Activated naive CD8-positive, alpha-beta T cell (primary cell): ENCODE data around the gene SEC11A.
"Not testable (repeated sequence)": the region's sequence is repeated elsewhere in the genome, so short reads cannot be mapped to it uniquely, and the experiment has no call there.

ENCODE experiments used
- H3K27ac Mint-ChIP-seq: one replicate; pipeline ENCODE4 v1.8.0; 2021; ENCODE audit warnings: mixed read lengths
- H3K27me3 Mint-ChIP-seq: one replicate; pipeline ENCODE4 v1.8.0; 2021; ENCODE audit warnings: mixed read lengths
- H3K36me3 Mint-ChIP-seq: one replicate; pipeline ENCODE4 v1.8.0; 2021; ENCODE audit warnings: mixed read lengths
- H3K4me1 Mint-ChIP-seq: one replicate; pipeline ENCODE4 v1.8.0; 2021; ENCODE audit warnings: low read depth, mixed read lengths
- H3K4me3 Mint-ChIP-seq: one replicate; pipeline ENCODE4 v1.8.0; 2021; ENCODE audit warnings: mild to moderate bottlenecking, mixed read lengths
- H3K9me3 Mint-ChIP-seq: one replicate; pipeline ENCODE4 v1.8.0; 2021; ENCODE audit warnings: low read depth, mixed read lengths

The SEC11A gene

DNA sequence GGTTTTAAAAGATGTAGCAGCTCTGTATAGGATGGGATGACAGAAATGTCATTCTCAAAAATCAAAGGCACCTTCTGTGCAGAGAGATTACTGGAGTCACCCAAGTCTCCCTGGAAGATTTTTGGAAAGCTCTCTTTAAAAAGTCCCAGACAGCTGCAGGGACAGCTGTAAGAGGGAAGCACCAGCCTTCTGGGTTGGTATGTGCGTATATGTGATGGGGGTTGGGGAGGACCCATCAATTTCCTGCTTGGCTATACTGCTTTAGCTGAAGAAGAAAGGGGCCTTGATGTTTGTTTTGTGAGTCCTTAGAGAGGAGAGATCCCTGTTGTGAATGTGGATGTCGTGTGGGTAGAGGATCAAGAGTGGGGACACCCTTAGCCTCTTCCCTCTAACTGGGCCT, 5.4 kb upstream of the SEC11A start:
- H3K4me1 Mint-ChIP-seq = peaks cover 53% of the 10 kb centered on the region
- H3K36me3 Mint-ChIP-seq = no peaks in the 10 kb centered on the region
- H3K27ac Mint-ChIP-seq = peak overlapping the region; percentile 78
- no peaks in the 10 kb centered on the region for H3K9me3 Mint-ChIP-seq
- no peaks in the 10 kb centered on the region for H3K27me3 Mint-ChIP-seq
- peak overlapping the region; percentile 35 for H3K4me3 Mint-ChIP-seq

DNA sequence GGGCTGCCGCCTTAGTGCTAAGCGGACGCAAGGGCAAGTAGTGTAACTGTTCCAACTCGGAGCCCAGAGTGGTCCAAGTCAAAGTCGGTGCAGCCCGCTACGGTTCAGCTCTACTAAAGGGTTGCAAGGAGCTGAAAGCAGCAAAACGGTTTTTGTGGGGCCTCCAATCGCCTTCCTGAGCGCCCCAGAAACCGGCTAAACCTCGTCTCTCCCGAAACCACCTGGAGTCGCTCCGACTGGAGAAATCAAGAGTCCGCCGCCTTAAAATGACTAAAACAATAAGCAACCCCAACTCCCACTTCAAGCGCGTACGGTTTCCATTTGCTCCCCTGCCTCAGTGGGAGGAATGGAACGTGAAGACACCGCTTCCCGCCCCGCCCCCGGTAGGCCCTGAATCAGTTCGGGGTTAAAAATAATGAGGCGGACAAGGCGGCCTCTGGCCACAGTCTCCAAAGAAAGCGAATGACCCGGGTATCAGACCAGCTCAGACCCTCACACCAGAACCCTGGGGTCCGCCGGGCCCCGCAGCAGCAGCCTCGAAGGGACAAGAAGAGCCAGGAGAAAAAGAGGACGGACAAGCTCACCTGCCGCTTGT, 401 bp downstream of the SEC11A start:
- peaks cover 47% of the 10 kb centered on the region for H3K4me1 Mint-ChIP-seq
- peak overlapping the region; percentile 98 for H3K27ac Mint-ChIP-seq
- H3K36me3 Mint-ChIP-seq = peaks cover 2% of the 10 kb centered on the region
- no peaks in the 10 kb centered on the region for H3K9me3 Mint-ChIP-seq
- H3K4me3 Mint-ChIP-seq = peak overlapping the region; percentile 99
- H3K27me3 Mint-ChIP-seq = no peaks in the 10 kb centered on the region

DNA sequence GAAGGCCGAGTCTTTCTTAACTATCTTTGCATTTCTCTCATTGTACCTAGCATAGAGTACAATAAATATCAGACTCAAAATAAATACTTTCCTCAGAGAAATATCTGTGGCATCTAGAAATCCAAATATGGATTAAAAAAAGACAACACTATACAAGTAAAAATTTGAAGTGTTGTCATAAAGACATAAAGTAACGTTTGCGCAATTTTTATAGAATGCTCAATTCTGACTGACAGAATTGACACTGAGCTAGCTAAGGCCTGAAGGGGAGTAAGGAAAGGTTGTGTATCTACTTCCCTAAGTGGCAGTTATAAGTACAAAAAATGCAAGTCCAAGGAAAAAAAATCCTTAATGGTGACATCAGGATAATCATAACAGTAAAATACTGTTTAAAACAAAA, 1.1 kb downstream of the SEC11A start:
- Mint-ChIP-seq H3K27ac (peak overlapping the region; percentile 98), H3K4me3 (peak overlapping the region; percentile 99), H3K4me1 (peaks cover 46% of the 10 kb centered on the region), H3K27me3 (no peaks in the 10 kb centered on the region), H3K9me3 (no peaks in the 10 kb centered on the region), H3K36me3 (peaks cover 2% of the 10 kb centered on the region)

DNA sequence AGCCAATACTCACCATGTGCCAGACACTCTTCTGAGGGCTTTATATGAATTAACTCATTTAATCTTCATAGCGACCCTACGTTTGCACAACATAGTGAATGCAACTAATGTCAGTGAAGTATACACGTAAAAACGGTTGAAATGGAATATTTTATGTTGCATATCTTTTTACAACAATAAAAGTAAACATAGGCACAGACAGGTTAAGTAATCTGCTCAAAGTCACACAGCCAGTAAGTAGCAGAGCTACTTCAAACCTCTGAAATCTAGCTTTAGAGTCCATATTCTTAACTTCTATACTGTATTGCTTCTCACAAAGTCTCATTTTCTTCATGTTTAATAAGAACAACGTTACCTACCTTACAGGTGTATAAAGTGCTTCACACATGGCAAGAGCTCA, 1.6 kb downstream of the SEC11A start:
- peak overlapping the region; percentile 99 for H3K4me3 Mint-ChIP-seq
- H3K27me3 Mint-ChIP-seq = no peaks in the 10 kb centered on the region
- H3K27ac Mint-ChIP-seq = peak overlapping the region; percentile 47
- peaks cover 43% of the 10 kb centered on the region for H3K4me1 Mint-ChIP-seq
- H3K36me3 Mint-ChIP-seq = peaks cover 2% of the 10 kb centered on the region
- H3K9me3 Mint-ChIP-seq = no peaks in the 10 kb centered on the region

DNA sequence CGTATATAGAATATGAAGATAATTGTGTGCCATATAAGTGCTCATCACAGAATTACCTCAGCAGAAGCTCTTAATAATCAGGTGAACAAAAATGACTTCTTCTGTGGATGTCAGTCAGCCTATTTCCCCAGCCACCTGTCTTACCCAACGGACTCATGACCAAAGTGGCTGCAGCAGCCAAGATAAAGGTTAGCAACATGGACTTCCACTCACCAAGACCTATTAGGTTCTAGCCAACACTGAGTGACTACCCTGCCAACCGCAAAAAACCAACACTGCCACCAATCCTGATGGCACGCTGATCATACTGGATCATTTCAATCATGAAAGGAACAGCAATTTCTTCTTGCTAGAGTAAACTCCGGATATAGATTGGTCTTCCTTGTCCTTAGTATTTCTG, 12.1 kb downstream of the SEC11A start:
- H3K27ac Mint-ChIP-seq = peak overlapping the region; percentile 72
- H3K4me3 Mint-ChIP-seq = no peak overlapping the region
- no peaks in the 10 kb centered on the region for H3K27me3 Mint-ChIP-seq
- H3K4me1 Mint-ChIP-seq = peaks cover 64% of the 10 kb centered on the region
- H3K36me3 Mint-ChIP-seq = peaks cover 10% of the 10 kb centered on the region
- H3K9me3 Mint-ChIP-seq = no peaks in the 10 kb centered on the region

DNA sequence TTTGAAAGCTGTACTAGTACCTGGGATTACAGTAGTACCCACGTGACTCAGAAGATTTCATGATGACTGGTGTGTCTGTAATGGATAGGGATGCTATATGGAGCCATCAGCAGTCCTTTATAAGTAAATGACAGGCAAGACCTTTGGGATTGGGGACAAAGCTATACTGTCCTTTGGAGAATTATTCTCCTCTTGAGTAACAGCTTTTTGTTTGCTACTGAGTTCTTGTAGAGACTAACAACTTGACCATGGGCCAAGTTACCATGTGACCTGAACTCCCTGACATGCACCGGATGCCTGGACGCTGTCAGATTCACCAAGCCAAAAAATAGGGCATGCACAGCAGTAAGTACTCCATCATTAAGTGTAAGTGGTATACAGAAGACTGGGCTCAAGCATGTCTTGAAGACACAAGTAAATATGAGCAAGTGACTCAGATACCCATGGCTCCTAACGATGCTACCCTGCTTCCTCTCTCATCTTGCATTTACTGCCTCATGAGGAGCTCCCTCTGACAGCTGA, 12.9 kb downstream of the SEC11A start:
- Mint-ChIP-seq H3K27ac (peak overlapping the region; percentile 72), H3K4me3 (peak overlapping the region; percentile 15), H3K4me1 (peaks cover 63% of the 10 kb centered on the region), H3K27me3 (no peaks in the 10 kb centered on the region), H3K36me3 (peaks cover 10% of the 10 kb centered on the region), H3K9me3 (no peaks in the 10 kb centered on the region)

DNA sequence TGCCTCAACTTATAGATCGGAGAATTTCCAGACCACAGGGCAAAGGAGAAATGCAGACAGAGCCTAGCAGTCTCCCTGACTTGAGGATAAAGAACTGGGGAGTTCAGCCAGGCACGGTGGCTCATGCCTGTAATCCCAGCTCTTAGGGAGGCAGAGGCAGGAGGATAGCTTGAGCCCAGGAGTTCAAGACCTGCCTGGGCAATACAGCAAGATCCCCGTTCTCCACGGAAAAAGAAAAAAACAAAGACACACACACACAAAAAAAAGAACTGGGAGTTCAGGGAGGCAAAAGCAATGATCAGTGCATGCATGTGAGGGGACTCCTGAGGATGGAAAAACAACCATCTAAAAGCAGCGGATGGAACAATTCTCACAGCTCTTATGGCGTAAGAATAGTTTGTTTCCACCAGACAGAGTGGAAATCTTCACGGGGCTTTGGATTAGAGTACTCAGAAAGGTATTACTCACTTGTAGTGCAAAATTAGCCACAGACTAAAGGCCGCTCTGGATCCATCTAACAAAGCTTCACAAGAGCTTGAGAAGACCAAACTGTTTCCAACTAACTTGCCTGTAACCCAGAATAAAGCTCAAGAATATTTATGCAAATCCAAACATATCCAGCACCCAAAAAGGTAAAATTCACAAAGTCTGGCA, 16.3 kb downstream of the SEC11A start:
- Mint-ChIP-seq H3K9me3 (no peaks in the 10 kb centered on the region), H3K36me3 (peaks cover 8% of the 10 kb centered on the region), H3K4me3 (peak overlapping the region; percentile 1), H3K4me1 (peaks cover 64% of the 10 kb centered on the region), H3K27ac (peak overlapping the region; percentile 82), H3K27me3 (no peaks in the 10 kb centered on the region)

DNA sequence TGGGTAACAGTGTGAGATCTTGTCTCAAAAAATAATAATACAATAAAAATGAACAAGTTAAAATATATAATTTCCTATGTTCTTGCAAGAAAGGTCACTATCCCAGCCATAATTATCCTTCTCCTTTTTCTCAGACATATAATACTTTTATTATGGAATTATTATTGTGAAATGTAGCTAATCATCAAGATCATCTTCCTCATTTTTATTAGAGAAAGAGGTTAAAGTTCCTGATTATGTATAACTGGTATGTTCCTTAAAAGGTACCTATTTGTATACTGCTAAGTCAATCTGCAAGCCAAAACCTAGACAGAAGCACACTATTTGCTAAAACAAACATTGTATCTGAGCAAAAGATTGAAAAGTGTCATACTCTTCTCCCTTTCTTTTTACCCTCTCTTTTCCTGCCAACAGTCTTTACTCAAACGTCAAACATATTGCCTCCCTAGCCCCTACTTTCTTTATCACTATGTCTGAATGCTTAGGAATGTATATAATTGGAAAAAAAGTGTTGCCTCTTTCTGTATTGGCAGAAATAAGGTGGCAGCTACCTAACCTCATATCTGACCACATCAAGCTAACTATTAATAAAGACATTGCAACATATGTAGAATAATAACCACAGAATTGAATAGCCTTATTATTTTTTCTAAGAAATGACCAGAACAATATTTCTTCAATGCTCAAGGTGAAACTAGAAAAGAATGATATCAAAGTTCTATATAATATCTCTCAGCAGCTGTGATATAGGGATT, 18.5 kb downstream of the SEC11A start:
- Mint-ChIP-seq H3K4me1 (peaks cover 52% of the 10 kb centered on the region), H3K27me3 (no peaks in the 10 kb centered on the region), H3K27ac (peak overlapping the region; percentile 16), H3K4me3 (no peak overlapping the region), H3K36me3 (peaks cover 2% of the 10 kb centered on the region), H3K9me3 (no peaks in the 10 kb centered on the region)

DNA sequence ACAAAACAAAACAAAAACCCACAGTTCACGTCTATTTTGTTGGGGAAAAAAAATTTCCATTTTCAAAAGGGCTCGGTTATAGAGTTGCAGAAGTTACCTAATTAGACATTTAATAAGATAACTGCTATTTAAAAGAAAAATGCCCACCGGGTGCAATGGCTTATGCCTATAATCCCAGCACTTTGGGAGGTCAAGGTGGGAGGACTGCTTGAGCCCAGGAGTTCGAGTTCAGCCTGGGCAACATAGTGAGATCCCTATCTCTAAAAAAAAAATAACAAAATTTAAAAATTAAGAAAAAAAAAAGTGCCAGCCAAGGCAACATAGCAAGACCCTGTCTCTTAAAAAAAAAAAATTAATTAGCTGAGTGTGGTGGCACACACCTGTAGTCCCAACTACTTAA, 19.2 kb downstream of the SEC11A start:
- H3K27me3 Mint-ChIP-seq = no peaks in the 10 kb centered on the region
- peaks cover 57% of the 10 kb centered on the region for H3K4me1 Mint-ChIP-seq
- no peak overlapping the region for H3K27ac Mint-ChIP-seq

DNA sequence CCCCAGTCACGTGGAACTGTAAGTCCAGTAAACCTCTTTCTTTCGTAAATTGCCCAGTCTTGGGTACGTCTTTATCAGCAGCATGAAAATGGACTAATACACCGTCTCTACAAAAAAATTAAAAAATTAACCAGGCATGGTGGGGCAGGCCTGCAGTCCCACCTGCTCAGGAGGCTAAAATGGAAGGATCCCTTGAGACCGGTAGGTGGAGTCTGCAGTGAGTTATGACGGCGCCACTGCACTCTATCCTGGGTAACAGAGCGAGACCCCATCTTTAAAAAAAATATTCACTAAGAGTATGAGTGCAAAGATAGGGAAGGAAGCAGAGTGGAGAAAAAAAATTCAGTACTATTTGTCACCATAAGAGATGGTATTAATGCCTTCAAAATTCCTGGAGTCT, 25.6 kb downstream of the SEC11A start:
- no peak overlapping the region for H3K4me3 Mint-ChIP-seq
- peaks cover 10% of the 10 kb centered on the region for H3K36me3 Mint-ChIP-seq
- H3K9me3 Mint-ChIP-seq = no peaks in the 10 kb centered on the region
- no peak overlapping the region for H3K27ac Mint-ChIP-seq
- H3K4me1 Mint-ChIP-seq = peaks cover 28% of the 10 kb centered on the region
- no peaks in the 10 kb centered on the region for H3K27me3 Mint-ChIP-seq

More for the DNA sequence above, 19.2 kb downstream of the SEC11A start:
- no peaks in the 10 kb centered on the region for H3K9me3 Mint-ChIP-seq
- H3K36me3 Mint-ChIP-seq = peaks cover 2% of the 10 kb centered on the region
- H3K4me3 Mint-ChIP-seq = no peak overlapping the region

DNA sequence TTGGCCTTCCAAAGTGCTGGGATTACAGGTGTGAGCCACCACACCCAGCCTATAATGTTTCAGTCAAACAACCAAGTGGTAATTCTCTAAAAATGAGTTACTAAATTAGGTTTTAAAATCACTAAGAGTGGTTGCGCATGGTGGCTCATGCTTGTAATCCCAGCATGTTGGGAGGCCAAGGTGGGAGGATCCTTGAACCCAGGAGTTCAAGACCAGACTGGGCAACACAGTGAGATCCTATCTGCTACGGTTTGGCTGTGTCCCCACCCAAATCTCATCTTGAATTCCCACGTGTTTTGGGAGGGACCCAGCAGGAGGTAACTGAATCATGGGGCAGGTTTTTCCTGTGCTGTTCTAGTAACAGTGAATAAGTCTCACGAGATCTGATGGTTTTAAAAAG, 26.1 kb downstream of the SEC11A start:
- no peaks in the 10 kb centered on the region for H3K27me3 Mint-ChIP-seq
- H3K27ac Mint-ChIP-seq = no peak overlapping the region
- H3K4me1 Mint-ChIP-seq = peaks cover 28% of the 10 kb centered on the region
- no peaks in the 10 kb centered on the region for H3K9me3 Mint-ChIP-seq
- H3K4me3 Mint-ChIP-seq = no peak overlapping the region
- H3K36me3 Mint-ChIP-seq = peaks cover 10% of the 10 kb centered on the region

DNA sequence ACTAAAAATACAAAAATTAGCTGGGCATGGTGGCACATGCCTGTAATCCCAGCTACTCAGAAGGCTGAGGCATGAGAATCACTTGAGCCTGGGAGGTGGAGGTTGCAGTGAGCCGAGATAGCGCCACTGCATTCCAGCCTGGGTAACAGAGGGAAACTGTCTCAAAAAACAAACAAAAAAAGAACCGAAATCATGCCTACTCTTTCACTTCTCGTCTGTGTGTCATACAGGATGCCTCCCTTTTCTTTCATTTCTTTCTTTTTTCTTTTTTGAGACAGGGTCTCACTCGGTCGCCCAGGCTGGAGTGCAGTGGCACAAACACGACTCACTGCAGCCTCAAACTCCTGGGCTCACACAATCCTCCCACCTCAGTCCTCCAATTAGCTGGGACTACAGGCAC, 29.5 kb downstream of the SEC11A start:
- Mint-ChIP-seq H3K36me3 (peaks cover 16% of the 10 kb centered on the region), H3K4me1 (peaks cover 18% of the 10 kb centered on the region)
- H3K9me3 Mint-ChIP-seq, H3K4me3 Mint-ChIP-seq, H3K27me3 Mint-ChIP-seq, H3K27ac Mint-ChIP-seq: not testable (repeated sequence)

DNA sequence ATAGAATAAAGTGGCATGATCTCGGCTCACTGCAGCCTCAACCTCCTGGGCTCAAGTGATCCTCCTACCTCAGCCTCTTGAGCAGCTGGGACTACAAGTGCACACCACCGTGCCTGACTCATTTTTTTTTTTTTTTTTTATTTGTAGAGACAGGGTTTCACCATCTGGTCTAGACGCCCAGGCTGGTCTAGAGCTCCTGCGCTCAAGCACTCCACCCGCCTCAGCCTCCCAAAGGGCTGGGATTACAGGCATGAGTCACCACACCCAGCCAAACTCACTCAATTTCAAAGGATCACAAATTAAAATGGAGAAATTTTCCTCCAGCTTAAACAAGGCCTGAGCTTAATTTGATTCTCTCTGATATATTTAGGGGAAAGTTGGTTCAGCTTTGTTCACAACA, 30.6 kb downstream of the SEC11A start:
- peaks cover 16% of the 10 kb centered on the region for H3K4me1 Mint-ChIP-seq
- H3K36me3 Mint-ChIP-seq = peaks cover 13% of the 10 kb centered on the region
- no peak overlapping the region for H3K27ac Mint-ChIP-seq
- H3K4me3 Mint-ChIP-seq = no peak overlapping the region
- H3K27me3 Mint-ChIP-seq = no peaks in the 10 kb centered on the region
- H3K9me3 Mint-ChIP-seq = no peaks in the 10 kb centered on the region

DNA sequence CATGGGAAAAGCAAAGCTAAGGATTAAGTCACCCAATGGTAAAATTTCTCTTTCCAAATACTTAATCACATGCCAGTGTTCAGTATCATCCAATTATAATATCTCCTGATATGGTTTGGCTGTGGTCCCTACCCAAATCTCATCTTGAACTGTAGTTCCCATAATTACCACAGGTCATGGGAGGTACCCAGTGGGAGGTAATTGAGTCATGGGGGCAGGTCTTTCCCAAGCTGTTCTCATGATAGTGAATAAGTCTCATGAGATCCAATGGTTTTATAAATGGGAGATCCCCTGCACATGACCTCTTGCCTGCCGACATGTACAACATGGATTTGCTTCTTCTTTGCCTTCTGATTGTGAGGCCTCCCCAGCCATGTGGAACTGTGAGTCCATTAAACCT, 31.8 kb downstream of the SEC11A start:
- peaks cover 11% of the 10 kb centered on the region for H3K36me3 Mint-ChIP-seq
- no peak overlapping the region for H3K4me3 Mint-ChIP-seq
- no peaks in the 10 kb centered on the region for H3K9me3 Mint-ChIP-seq
- no peaks in the 10 kb centered on the region for H3K27me3 Mint-ChIP-seq
- H3K4me1 Mint-ChIP-seq = peaks cover 15% of the 10 kb centered on the region
- H3K27ac Mint-ChIP-seq = no peak overlapping the region

DNA sequence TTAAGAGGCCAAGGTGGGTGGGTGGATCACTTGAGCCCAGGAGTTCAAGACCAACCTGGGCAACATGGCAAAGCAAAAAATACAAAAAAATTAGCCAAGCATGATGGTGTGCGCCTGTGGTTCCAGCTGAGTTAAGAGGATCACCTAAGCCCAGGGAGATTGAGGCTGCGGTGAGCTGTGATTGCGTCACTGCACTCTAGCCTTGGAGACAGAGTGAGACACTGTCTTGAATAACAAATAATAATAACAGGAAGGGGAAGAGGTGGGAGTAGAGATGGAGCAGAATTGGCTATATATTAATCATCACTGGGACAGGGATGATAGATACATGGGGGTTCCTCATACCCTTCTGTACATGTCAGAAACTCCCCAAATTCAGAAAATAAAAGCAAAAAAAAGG, 34.1 kb downstream of the SEC11A start:
- peak overlapping the region; percentile 64 for H3K27ac Mint-ChIP-seq
- H3K4me1 Mint-ChIP-seq = peaks cover 10% of the 10 kb centered on the region
- H3K27me3 Mint-ChIP-seq = no peaks in the 10 kb centered on the region
- H3K36me3 Mint-ChIP-seq = peaks cover 8% of the 10 kb centered on the region
- no peaks in the 10 kb centered on the region for H3K9me3 Mint-ChIP-seq
- H3K4me3 Mint-ChIP-seq = no peak overlapping the region
